Measurements from ENCODE around the gene PKHD1.
"Not testable (repeated sequence)": the region's sequence is repeated elsewhere in the genome, so short reads cannot be mapped to it uniquely, and the experiment has no call there.

PKHD1 gene

GRCh38 chr6:51854347-51854746 lies 233.1 kb downstream of the PKHD1 start:
- no peak for DNase-seq (ENCODE audit: low spot score)

GRCh38 chr6:51853109-51853508 lies 234.3 kb downstream of the PKHD1 start:
- DNase-seq (ENCODE audit: low spot score): not testable (repeated sequence)

- no peak for DNase-seq (ENCODE audit: low spot score)
These were observed 240.9 kb downstream of the PKHD1 start for GRCh38 chr6:51846531-51846930.

- no peak for DNase-seq (ENCODE audit: low spot score)
These were observed 243.1 kb downstream of the PKHD1 start for GRCh38 chr6:51844336-51844735.

- no peak for DNase-seq (ENCODE audit: low spot score)
These were observed 243.9 kb downstream of the PKHD1 start for GRCh38 chr6:51843456-51844056.

- no peak for DNase-seq (ENCODE audit: low spot score)
These were observed 244.5 kb downstream of the PKHD1 start for GRCh38 chr6:51842804-51843378.

GRCh38 chr6:51842061-51842803 lies 245.2 kb downstream of the PKHD1 start:
- no peak for DNase-seq (ENCODE audit: low spot score)

GRCh38 chr6:51841626-51842025 lies 245.8 kb downstream of the PKHD1 start:
- no peak for DNase-seq (ENCODE audit: low spot score)

GRCh38 chr6:51839726-51840374 lies 247.6 kb downstream of the PKHD1 start:
- no peak for DNase-seq (ENCODE audit: low spot score)

- DNase-seq (ENCODE audit: low spot score): no peak
These were observed 256.7 kb downstream of the PKHD1 start for GRCh38 chr6:51830666-51831065.

GRCh38 chr6:51827580-51827979 lies 259.8 kb downstream of the PKHD1 start:
- DNase-seq (ENCODE audit: low spot score): no peak

- no peak for DNase-seq (ENCODE audit: low spot score)
These were observed 262.5 kb downstream of the PKHD1 start for GRCh38 chr6:51824940-51825339.

GRCh38 chr6:51820555-51820954 lies 266.9 kb downstream of the PKHD1 start:
- no peak for DNase-seq (ENCODE audit: low spot score)

- no peak for DNase-seq (ENCODE audit: low spot score)
These were observed 268.8 kb downstream of the PKHD1 start for GRCh38 chr6:51818520-51819022.

GRCh38 chr6:51817832-51818231 lies 269.6 kb downstream of the PKHD1 start:
- DNase-seq (ENCODE audit: low spot score): no peak

- no peak for DNase-seq (ENCODE audit: low spot score)
These were observed 273.0 kb downstream of the PKHD1 start for GRCh38 chr6:51814418-51814817.

GRCh38 chr6:51813904-51814303 lies 273.5 kb downstream of the PKHD1 start:
- DNase-seq (ENCODE audit: low spot score): no peak

GRCh38 chr6:51812231-51812630 lies 275.2 kb downstream of the PKHD1 start:
- DNase-seq (ENCODE audit: low spot score): no peak

GRCh38 chr6:51805517-51805916 lies 281.9 kb downstream of the PKHD1 start:
- no peak for DNase-seq (ENCODE audit: low spot score)

GRCh38 chr6:51800603-51801002 lies 286.8 kb downstream of the PKHD1 start:
- no peak for DNase-seq (ENCODE audit: low spot score)

- no peak for DNase-seq (ENCODE audit: low spot score)
These were observed 294.0 kb downstream of the PKHD1 start for GRCh38 chr6:51793393-51793792.

- no peak for DNase-seq (ENCODE audit: low spot score)
These were observed 295.0 kb downstream of the PKHD1 start for GRCh38 chr6:51792273-51793030.
